Mesendoderm (in vitro differentiated cells): Measurements from ENCODE around the gene HOXB4.

ENCODE experiments used
- DNase-seq: peaks from one replicate; pipeline ENCODE4 v3.0.0; 2013
- H2AK5ac ChIP-seq: 2 replicates; pipeline ENCODE4 v1.6.1; 2013; ENCODE audit warnings: low read length, inconsistent platforms
- H2BK120ac ChIP-seq: 2 replicates; pipeline ENCODE4 v1.6.1; 2013; ENCODE audit warnings: low read depth, mild to moderate bottlenecking, low read length, moderate library complexity, mixed read lengths
- H2BK15ac ChIP-seq: replicated peaks from 2 replicates; pipeline ENCODE4 v1.6.1; 2013; ENCODE audit warnings: low read depth, mild to moderate bottlenecking, moderate library complexity
- H2BK5ac ChIP-seq: 2 replicates; pipeline ENCODE4 v1.6.1; 2013; ENCODE audit warnings: low read length, inconsistent platforms
- H3K18ac ChIP-seq: 2 replicates; pipeline ENCODE4 v1.6.1; 2013; ENCODE audit warnings: mild to moderate bottlenecking, low read length, mixed read lengths
- H3K23ac ChIP-seq: one replicate; pipeline ENCODE4 v1.6.1; 2013; ENCODE audit warnings: low read length
- H3K27ac ChIP-seq: 2 replicates; pipeline ENCODE4 v1.5.1; 2013; ENCODE audit warnings: low read depth, mild to moderate bottlenecking, inconsistent platforms, low read length, moderate library complexity
- H3K27me3 ChIP-seq: 2 replicates; pipeline ENCODE4 v1.6.1; 2013; ENCODE audit warnings: low read length, control low read depth, mild to moderate bottlenecking, inconsistent platforms; ENCODE audit not compliant: insufficient read depth, poor library complexity
- H3K36me3 ChIP-seq: 2 replicates; pipeline ENCODE4 v1.6.1; 2013; ENCODE audit warnings: low read length, inconsistent platforms; ENCODE audit not compliant: control insufficient read depth, insufficient read depth
- H3K4ac ChIP-seq: one replicate; pipeline ENCODE4 v1.6.1; 2013; ENCODE audit warnings: low read depth, mild to moderate bottlenecking, low read length, moderate library complexity
- H3K4me1 ChIP-seq: 2 replicates; pipeline ENCODE4 v1.6.1; 2013; ENCODE audit warnings: low read depth, low read length, inconsistent platforms; ENCODE audit not compliant: control insufficient read depth
- H3K4me2 ChIP-seq: 2 replicates; pipeline ENCODE4 v1.6.1; 2013; ENCODE audit warnings: low read length
- H3K4me3 ChIP-seq: 2 replicates; pipeline ENCODE4 v1.5.1; 2013; ENCODE audit warnings: mild to moderate bottlenecking, low read length
- H3K56ac ChIP-seq: one replicate; pipeline ENCODE4 v1.6.1; 2013; ENCODE audit warnings: low read length
- H3K79me1 ChIP-seq: 2 replicates; pipeline ENCODE4 v1.6.1; 2013; ENCODE audit warnings: low read length, inconsistent platforms
- H3K79me2 ChIP-seq: 2 replicates; pipeline ENCODE4 v1.6.1; 2013; ENCODE audit warnings: mild to moderate bottlenecking, low read length; ENCODE audit not compliant: control insufficient read depth, insufficient read depth
- H3K9ac ChIP-seq: 2 replicates; pipeline ENCODE4 v1.6.1; 2013; ENCODE audit warnings: low read length, inconsistent platforms
- H4K5ac ChIP-seq: one replicate; pipeline ENCODE4 v1.6.1; 2013; ENCODE audit warnings: low read length
- H4K8ac ChIP-seq: one replicate; pipeline ENCODE4 v1.6.1; 2013; ENCODE audit warnings: low read depth, mild to moderate bottlenecking, control low read depth, low read length, moderate library complexity
- WGBS: extraction: QIAGEN DNeasy Blood & Tissue Kit; methylation state at CpG from one replicate; pipeline ENCODE4 v1.1.7; 2013; ENCODE audit warnings: low lambda C conversion rate, missing lambda C conversion rate; ENCODE audit not compliant: insufficient coverage; ENCODE audit errors: extremely low coverage; 5-methylcytosine and 5-hydroxymethylcytosine counted together

Gene HOXB4

GRCh38 chr17:48556229-48556575 is 21.9 kb downstream of the HOXB4 start:
- H3K18ac ChIP-seq, result no peak overlapping the region
- H3K4ac ChIP-seq, result no peak overlapping the region
- H3K9ac ChIP-seq, result no peak overlapping the region
- H2BK120ac ChIP-seq, result no peak overlapping the region
- WGBS, result no CpG with 5 or more reads among the region's 5 CpGs
- H3K27me3 ChIP-seq, result peaks cover 85% of the 10 kb centered on the region
- H2AK5ac ChIP-seq, result no peak overlapping the region
- no peak overlapping the region for H3K4me3 ChIP-seq
- H2BK5ac ChIP-seq, result no peak overlapping the region
- no peak overlapping the region for H3K27ac ChIP-seq
- H4K8ac ChIP-seq, result no peak overlapping the region
- no peak overlapping the region for H2BK15ac ChIP-seq
- no peak overlapping the region for H3K56ac ChIP-seq
- H4K5ac ChIP-seq, result no peak overlapping the region
- no peak overlapping the region for H3K23ac ChIP-seq
- no peaks in the 10 kb centered on the region for H3K79me1 ChIP-seq
- no peak for DNase-seq
- H3K4me2 ChIP-seq, result no peak overlapping the region
- H3K79me2 ChIP-seq, result no peaks in the 10 kb centered on the region
- H3K4me1 ChIP-seq, result no peaks in the 10 kb centered on the region
- no peaks in the 10 kb centered on the region for H3K36me3 ChIP-seq

GRCh38 chr17:48555258-48556228 is 22.6 kb downstream of the HOXB4 start:
- H3K9ac ChIP-seq, result no peak overlapping the region
- no peak overlapping the region for H3K27ac ChIP-seq
- H2BK15ac ChIP-seq, result no peak overlapping the region
- H3K79me1 ChIP-seq, result no peaks in the 10 kb centered on the region
- H3K4me1 ChIP-seq, result no peaks in the 10 kb centered on the region
- H4K8ac ChIP-seq, result no peak overlapping the region
- no peak overlapping the region for H3K4ac ChIP-seq
- H2BK120ac ChIP-seq, result no peak overlapping the region
- H3K18ac ChIP-seq, result peak overlapping the region; percentile 22
- no peaks in the 10 kb centered on the region for H3K36me3 ChIP-seq
- H3K27me3 ChIP-seq, result peaks cover 84% of the 10 kb centered on the region
- no peak overlapping the region for H4K5ac ChIP-seq
- H3K4me3 ChIP-seq, result no peak overlapping the region
- no peak overlapping the region for H3K23ac ChIP-seq
- no peaks in the 10 kb centered on the region for H3K79me2 ChIP-seq
- WGBS, result no CpG with 5 or more reads among the region's 36 CpGs
- H2AK5ac ChIP-seq, result no peak overlapping the region
- DNase-seq, result no peak
- no peak overlapping the region for H2BK5ac ChIP-seq
- no peak overlapping the region for H3K56ac ChIP-seq
- H3K4me2 ChIP-seq, result peak overlapping the region; percentile 14

- Histone ChIP-seq H3K23ac (no peak overlapping the region), H3K4me3 (no peak overlapping the region), H3K27ac (no peak overlapping the region), H3K4me1 (no peaks in the 10 kb centered on the region), H3K18ac (peak overlapping the region; percentile 3), H3K4ac (peak overlapping the region; percentile 23), H3K79me2 (no peaks in the 10 kb centered on the region), H3K27me3 (peaks cover 82% of the 10 kb centered on the region), H2BK120ac (no peak overlapping the region), H3K9ac (peak overlapping the region; percentile 47), H3K56ac (peak overlapping the region; percentile 73), H2BK5ac (no peak overlapping the region), H3K36me3 (no peaks in the 10 kb centered on the region), H4K5ac (no peak overlapping the region), H2BK15ac (no peak overlapping the region), H3K4me2 (peak overlapping the region; percentile 71), H4K8ac (no peak overlapping the region), H3K79me1 (no peaks in the 10 kb centered on the region), H2AK5ac (no peak overlapping the region)
- DNase-seq, result no peak
- no CpG with 5 or more reads among the region's 44 CpGs for WGBS
These were observed 23.5 kb downstream of the HOXB4 start for GRCh38 chr17:48554412-48555257.

DNA sequence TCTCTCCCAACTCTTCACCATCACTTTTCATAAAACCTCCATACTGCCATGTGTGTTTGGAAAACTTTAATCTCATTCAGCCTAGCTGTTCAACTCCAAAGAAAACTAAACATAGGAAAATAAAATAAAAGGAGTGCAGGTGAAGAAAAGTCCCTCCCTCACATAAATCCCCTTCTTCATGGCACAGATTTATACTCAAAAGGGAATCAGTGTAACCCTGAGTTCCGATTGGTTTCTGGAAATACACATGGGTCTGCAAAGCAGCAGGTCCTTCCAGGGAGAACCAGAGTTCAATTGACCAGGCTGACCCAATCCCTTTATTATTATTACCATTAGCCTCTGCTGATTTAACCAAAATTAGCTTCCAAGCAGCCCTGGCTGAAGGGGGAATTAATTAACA is 24.3 kb downstream of the HOXB4 start:
- H3K56ac ChIP-seq, result no peak overlapping the region
- no peak overlapping the region for H3K18ac ChIP-seq
- H3K79me2 ChIP-seq, result no peaks in the 10 kb centered on the region
- no peak overlapping the region for H3K27ac ChIP-seq
- no peak overlapping the region for H4K8ac ChIP-seq
- no peak overlapping the region for H3K4me2 ChIP-seq
- no peak overlapping the region for H3K4me3 ChIP-seq
- no peak overlapping the region for H4K5ac ChIP-seq
- H2BK15ac ChIP-seq, result no peak overlapping the region
- H3K4ac ChIP-seq, result no peak overlapping the region
- H3K23ac ChIP-seq, result no peak overlapping the region
- H2AK5ac ChIP-seq, result no peak overlapping the region
- H3K9ac ChIP-seq, result no peak overlapping the region
- H2BK120ac ChIP-seq, result no peak overlapping the region
- H3K79me1 ChIP-seq, result no peaks in the 10 kb centered on the region
- no peaks in the 10 kb centered on the region for H3K36me3 ChIP-seq
- H3K27me3 ChIP-seq, result peaks cover 77% of the 10 kb centered on the region
- no CpG with 5 or more reads among the region's 1 CpG for WGBS
- H2BK5ac ChIP-seq, result no peak overlapping the region
- no peaks in the 10 kb centered on the region for H3K4me1 ChIP-seq
- DNase-seq, result no peak

- H3K4ac ChIP-seq, result no peak overlapping the region
- no peak overlapping the region for H2BK120ac ChIP-seq
- H3K27me3 ChIP-seq, result peaks cover 74% of the 10 kb centered on the region
These were observed 25.0 kb downstream of the HOXB4 start for GRCh38 chr17:48553190-48553547.

More at GRCh38 chr17:48553190-48553547, 25.0 kb downstream of the HOXB4 start:
- Histone ChIP-seq H3K23ac (no peak overlapping the region), H4K5ac (no peak overlapping the region), H3K27ac (no peak overlapping the region), H3K4me2 (no peak overlapping the region), H3K4me3 (no peak overlapping the region), H3K79me1 (no peaks in the 10 kb centered on the region), H4K8ac (no peak overlapping the region), H3K56ac (no peak overlapping the region), H3K79me2 (no peaks in the 10 kb centered on the region), H2AK5ac (no peak overlapping the region), H3K36me3 (no peaks in the 10 kb centered on the region), H3K9ac (no peak overlapping the region), H2BK15ac (no peak overlapping the region), H2BK5ac (no peak overlapping the region), H3K4me1 (no peaks in the 10 kb centered on the region), H3K18ac (no peak overlapping the region)
- no CpG with 5 or more reads among the region's 5 CpGs for WGBS
- no peak for DNase-seq
